ENCODE data around the gene DTD2. TPM values are rescaled to one million over a fixed set of nuclear protein-coding genes. Genes with fewer than 3 reads are reported as not detected.
"Not testable (repeated sequence)": the region's sequence is repeated elsewhere in the genome, so short reads cannot be mapped to it uniquely, and the experiment has no call there.

The DTD2 gene
- polyA plus RNA-seq (2013, experiment 1 of 2; ENCODE audit: insufficient read length), result 15.5 TPM
- polyA plus RNA-seq (2013, experiment 2 of 2; ENCODE audit: insufficient read length), result 16.8 TPM

DNA sequence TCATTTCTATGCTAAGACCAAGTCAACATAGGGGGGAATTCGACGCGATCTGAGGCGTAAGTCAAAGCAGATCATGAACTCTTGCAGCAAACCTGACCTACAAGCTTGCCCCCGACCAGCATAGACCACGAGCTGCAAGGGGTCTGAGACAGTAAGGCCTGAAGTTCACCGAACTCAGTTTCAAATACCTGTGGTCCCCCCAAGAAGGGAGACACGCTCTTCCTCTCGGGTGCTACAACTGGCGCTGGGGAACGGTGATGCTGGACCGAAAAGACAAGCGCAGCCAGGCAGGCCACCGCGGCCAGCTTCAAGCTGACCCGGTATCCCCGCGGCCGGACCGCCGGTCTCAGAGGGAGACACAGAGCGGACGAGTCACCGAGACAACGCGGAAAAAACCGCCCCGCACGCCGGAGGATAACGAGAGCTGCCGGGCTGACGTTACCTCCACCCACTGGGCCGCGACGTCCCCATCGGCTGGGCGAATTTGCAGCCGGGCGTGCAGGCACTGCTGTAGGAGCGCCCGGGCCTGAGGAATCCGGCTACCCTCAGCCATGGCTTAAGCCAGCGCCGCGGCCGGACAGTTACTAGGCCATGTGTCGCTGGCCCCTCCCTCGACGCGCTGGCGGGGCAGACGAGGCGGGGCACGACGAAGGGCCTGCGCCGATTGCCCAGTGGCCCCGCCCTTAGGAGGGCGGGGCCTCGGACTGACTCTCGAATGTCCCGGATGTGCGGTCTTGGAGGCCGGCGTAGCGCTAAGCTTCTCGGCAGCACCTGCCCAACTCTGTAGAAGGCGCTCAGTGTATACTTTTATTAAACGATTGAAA, at the start of gene DTD2:
Gene DTD2, minus strand, starts transcription at position 666 of the 824 bp plus-strand sequence. Its CDS starts 113 bp downstream, at position 553.
- DNase-seq, result peak; percentile 94

DNA sequence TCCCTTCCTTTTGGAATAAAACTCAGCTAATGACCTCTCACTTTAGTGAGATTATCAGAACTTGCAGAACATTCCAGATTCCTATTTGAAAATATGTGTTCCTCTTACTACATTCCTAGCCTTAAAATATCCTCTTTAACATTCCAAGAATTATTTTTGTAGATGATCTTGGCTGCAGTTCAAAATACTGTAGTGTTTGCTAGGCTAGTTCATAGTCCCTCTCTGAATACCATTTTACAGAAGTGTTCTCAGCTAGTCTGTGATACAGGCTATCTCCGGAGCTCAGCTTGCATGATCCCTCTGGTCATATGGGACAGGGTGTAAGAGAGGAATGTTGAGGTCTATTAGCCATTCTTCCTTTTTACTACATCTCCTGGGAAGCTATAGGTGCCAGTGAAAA, 48.1 kb upstream of the DTD2 start:
- DNase-seq, result peak; percentile 83

DNA sequence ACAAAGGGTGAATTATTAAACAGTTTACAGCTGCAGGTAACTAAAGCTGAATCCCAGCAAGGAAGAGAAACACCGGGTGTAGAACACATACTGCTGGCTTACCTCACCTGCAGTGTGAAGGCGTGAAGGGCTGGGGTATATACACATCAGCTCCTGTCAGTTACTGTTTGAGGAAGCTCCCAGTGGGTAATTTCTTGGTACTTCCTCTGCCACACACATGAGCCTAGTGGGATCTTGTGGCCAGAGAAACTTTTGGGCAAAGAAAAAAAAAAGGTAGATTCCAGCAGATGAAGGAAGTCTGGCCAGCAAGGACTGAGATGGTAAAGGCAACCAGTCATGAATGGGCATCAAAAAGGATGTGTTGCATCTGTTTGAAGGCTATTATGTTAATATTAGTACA, 44.6 kb upstream of the DTD2 start:
- no peak for DNase-seq

DNA sequence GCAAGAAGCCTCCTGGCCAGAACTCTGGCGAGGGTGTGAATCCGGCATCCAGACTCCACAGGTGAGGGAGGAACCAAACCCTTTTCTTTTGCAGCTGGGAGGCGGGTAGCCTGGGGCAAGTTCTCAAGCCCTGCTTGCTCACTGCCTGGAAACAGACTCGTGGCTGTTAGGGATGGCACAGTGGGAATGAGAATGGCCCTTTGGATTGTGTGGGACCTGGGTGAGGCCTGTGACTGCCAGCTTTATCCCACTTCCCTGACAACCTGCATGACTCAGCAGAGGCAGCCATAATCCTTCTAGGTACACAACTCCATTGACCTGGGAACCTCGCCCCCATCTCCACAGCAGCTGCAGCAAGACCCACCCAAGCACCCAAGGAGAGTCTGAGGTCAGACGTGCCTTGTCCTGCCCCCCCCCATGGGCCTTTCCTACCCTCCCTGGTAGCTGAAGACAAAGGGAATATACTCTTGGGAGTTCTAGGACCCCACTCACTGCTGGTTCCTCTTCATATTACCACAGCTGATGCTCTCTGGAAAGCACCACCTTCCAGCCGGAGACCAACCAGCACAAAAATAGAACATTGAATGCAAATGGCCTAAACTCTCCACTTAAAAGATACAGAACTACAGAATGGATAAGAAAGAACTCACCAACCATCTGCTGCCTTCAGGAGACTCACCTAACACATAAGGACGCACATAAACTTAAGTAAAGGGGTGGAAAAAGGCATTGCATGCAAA, 35.6 kb upstream of the DTD2 start:
- DNase-seq, result no peak

DNA sequence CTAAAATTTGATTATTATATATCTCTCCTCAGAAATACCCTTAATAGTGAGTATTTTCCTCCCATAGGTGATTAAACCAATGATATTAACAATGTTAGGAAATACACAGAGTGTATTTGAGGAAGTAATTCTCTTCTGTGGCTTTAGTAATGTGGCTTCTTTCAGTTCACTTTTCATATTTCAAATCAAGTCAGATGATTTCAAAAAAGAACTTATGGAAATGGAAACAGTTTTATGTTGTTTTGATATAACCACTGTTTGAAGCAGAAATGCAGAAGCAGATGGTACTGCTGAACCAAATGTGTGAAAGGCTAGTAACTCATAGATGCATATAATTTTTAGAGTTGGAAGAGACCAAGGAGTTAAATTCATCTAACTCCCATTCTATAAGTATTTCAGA, 32.4 kb upstream of the DTD2 start:
- no peak for DNase-seq

DNA sequence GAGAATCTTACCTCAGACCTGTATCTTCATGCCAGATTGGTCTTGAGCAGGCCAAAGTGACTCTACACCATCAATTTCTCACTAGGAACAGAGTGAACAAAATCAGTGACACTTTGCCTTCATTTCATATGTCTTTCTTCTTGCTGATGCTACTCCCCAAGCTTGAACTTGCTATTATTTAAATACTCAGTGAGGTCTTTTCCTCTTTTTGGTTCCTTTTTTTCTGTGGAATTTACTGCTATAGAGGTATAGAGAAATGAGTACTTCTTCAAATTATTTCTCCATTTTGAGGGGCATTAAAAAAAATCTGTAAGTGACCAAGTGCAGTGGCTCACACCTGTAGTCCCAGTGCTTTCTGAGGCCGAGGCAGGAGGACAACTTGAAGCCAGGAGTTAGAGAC, 30.6 kb upstream of the DTD2 start, which contains the start of gene GPR33:
Gene GPR33, minus strand, starts transcription at position 154 of the 400 bp plus-strand sequence. CDS start 4,074 bp downstream, outside the sequence.
- DNase-seq, result no peak

DNA sequence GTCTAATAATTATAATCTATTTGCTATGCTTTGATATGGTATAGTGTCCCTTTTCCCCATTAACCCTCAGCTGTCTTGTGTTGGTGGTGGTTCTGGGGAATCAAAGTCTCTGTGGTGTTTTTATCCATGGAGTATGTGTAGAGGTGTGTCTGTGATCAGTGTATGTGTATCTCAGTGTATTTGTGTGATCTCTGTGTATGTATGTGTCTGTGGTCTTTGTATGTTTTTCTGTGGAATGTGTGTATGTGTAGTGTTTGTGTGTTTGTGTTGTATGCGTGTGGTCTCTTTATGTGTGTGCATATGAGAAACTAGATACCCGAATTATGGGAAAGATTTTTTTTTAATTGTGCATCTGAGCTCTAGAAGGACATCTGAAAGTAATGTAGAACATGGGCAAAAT, 29.5 kb upstream of the DTD2 start:
- no peak for DNase-seq

DNA sequence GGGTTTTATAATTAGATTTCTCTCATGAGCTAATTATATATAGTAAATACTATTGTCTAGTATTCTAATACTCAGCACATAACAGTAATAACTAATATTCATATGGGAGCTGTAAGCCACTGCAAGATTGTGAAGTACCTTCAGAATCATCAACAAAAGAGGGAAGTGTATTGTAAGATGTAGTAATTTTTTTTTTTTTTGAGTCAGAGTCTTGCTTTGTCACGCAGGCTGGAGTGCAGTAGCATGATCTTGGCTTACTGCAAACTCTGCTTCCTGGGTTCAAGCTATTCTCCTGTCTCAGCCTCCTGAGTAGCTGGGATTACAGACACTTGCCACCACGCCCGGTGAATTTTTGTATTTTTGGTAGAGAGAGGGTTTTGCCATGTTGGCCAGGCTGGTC, 27.4 kb upstream of the DTD2 start:
- DNase-seq, result no peak

DNA sequence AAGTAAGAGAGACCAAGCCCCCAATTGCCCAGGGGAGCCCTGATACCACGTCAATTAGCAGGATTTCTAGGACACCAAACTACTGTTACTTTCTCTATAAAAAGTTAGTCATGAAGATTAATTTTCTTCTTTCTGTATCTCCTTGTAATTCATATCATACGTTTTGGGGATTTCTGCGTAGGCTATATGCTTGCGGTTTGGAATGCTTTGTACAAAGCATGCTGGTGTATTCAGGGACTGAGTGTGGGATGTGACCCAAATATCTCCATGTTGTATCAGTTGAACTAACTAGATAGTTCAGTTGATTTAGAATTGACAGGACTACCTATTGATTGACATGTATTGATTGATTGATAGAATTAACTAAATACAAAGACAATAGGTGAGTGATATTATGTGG, 22.9 kb upstream of the DTD2 start:
- DNase-seq, result peak; percentile 59

DNA sequence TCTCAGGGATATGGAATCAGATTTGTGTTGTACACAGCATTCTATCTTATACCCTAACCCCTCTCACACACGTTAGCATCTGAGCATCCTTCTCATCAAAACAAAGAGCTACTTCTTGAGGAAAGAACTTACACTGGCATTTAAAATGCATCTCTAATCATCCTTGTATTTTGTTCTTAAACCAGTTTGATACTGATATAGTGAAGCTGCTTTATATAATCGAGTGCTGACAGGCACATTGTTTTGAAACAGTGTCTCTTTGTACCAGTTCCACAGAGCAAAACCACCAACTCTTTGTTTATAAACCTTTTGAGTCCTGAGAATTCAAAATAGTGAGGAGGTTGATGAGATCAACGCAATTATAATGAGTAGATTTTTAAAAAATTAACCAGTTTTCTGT, 21.7 kb upstream of the DTD2 start:
- DNase-seq, result no peak

DNA sequence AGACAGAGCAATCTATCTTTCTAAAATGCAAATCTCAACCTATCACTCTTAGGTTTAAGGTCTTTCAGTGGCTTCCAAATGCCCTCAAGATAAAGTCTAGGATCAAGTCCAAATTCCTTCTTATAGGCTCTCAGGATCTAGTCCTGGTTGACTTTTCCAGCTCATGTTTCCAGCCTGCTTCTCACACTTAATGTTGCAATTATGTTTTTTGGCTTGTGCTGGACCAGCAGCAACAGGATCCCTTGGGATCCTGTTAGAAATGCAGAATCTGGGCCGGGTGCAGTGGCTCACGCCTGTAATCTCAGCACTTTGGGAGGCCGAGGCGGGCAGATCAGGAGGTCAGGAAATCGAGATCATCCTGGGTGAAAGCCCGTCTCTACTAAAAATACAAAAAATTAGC, 19.9 kb upstream of the DTD2 start:
- no peak for DNase-seq

DNA sequence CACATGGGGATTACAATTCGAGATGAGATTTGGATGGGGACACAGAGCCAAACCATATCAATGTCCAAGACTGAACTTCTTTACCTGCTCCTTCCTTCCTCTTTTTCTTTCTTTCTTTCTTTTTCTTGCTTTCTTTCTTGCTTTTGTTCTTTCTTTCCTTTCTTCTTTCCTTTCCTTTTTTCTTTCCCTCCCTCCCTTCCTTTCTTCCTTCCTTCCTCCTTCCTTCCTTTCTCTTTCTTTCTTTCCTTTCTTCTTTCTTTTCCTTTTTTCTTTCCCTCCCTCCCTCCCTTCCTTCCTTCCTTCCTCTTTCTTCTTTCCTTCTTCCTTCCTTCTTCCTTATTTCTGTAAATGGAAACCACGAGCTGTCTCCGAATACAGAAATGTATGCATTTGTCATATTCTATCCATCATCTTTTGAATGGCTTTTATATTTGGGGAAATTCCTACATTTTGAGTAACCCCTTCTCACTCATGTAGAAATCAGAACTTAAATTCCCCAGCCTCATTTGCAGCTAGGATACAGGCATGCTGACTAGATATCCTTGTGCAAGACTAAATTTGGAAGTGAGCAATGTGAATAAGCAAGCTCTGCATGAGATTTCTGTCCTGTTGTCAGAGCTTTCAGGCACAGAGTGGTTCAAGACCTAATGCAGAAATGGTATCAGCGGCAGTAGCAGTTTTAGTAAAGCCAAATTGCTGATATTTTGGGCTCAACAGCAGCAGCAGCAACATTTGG, 19.0 kb upstream of the DTD2 start:
- DNase-seq, result peak; percentile 4

DNA sequence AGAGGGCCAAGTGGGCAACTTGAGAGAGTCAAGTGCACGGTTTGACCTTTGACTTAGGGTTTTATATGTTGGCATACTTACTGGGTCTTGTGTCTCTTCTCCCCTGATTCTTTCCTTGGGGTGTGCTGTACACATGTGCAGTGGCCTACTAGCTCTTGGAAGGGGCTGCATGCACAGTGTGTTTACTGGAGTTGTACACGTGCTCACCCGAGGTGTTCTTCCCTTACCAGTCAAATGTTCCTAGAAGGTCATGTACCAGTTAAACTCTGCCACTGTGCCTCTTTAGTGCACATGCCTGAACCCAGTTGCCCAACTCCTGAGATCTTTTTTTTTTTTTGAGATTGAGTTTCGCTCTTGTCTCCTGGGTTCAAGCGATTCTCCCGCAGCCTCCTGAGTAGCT, 9.2 kb upstream of the DTD2 start:
- no peak for DNase-seq

DNA sequence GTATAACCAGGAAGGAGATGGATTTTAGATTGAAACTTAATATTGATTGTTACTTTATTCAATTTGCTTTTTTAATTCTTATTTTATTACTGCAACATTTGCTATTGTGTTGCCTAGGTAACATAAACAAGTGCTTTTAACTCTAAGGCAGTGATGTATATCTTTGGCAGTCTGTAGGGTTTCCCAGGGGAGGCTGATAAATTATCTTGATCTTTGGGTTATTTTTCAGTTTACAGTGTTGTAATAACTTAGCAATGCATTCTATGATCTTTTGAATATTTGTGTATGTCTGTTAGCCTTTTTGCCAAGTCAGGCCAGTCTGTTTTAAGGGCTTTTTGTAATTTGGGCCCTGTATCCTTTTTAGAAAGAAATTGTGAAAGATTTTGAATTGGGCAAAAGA, 7.8 kb upstream of the DTD2 start:
- peak; percentile 53 for DNase-seq

DNA sequence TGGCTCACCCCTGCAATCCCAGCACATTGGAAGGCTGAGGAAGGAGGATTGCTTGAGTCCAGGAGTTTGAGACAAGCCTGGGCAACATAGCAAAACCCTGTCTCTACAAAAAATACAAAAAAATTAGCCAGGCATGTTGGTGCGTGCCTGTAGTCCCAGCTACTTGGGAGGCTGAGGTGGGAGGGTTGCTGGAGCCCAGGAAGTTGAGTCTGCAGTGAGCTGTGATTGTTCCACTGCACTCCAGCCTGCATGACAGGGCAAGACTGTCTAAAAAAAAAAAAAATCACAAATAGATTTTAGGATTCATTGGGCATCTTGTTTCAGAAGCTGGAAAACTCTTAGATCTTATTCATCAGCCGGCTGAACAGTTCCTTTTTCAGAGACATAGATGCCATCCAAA, 5.1 kb upstream of the DTD2 start:
- DNase-seq, result not testable (repeated sequence)

DNA sequence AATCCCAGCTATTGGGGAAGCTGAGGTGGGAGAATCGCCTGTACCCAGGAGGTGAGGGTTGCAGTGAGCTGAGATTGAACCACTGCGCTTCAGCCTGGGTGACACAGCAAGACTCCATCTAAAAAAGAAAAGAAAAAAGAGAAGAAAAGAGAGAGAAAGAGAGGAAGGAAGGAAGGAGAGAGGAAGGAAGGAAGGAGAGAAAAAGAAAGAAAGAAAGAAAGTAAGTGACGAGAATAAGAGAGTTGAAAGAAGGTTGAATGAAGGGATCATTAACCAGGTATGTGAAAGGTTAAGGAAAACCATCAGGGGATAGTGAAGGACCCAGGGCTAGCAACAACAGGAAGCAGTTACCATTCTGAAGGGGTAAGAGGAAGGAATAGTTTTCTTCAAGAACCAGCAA, 4.2 kb upstream of the DTD2 start:
- DNase-seq, result no peak

DNA sequence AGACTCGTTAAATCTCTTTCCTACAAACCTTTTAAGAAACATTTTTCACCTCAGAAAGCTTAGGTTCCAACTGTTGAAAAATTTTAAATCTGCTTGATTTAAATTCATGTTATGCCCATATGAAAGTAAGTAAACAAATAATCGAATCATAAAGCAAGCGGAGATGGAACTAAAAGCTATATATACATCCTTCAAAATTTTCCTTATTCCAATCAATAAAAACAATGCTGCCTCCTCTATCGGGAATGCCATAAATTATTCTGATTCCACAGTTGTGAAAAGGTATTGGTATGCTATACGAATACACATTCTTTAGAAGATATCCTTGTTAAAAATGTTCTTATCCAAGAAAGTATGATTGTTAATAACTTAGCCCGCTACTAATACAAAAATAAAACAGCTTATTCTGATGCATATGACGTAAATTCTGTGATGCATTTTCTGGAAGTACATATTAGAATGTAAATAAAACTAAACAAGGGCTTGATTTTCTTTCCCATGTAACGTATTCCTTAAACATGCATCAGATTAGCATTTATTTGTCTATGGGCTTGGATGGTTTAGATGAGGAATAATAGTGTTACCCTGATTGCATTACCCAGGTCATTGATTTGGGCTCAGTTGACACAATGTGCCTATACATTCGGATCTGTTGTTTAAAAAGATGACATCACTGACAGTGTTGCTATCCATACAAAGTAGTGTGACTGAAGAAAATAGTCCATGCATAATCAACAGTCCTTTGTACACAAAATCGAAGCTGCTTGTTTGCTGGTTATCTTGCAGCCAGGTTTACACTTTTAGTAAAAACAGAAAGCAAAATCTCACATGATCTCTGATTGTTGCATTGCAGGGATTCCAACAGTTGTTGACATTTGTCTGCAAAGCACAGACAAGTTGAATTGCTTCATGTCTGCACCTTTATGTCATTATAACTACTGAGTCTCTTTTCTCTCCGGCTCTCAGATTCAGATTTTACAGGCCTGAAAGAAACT, 656 bp upstream of the DTD2 start:
- DNase-seq, result no peak

DNA sequence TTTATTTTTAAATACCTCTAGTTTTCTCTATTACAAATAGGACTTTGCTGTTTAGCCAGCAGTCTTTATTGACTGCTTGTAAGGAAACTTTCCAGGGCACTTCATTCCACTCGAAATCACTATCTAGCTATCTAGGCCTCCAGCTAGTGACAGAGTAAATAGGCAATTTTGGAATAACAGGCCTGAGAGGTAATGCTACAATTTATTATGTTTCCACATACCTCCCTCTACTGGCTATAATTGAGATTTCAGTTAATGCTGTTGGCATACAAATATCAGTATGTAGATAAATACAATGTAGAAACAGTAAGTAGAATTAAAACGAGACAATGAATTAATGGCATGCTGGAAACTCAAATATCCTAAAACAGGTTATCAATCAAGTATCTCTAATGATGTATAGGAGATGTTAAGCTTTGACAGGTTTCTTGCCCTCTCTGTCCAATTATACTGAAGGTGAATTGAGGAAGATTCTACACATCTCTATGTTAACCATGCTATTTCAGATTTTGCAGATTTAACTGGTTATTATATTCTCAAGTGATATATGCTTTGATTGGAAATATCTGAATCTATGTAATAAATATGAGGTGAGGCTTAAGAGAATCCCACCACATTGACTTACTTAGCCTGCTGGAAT, 7.2 kb downstream of the DTD2 start:
- DNase-seq, result peak; percentile 28

DNA sequence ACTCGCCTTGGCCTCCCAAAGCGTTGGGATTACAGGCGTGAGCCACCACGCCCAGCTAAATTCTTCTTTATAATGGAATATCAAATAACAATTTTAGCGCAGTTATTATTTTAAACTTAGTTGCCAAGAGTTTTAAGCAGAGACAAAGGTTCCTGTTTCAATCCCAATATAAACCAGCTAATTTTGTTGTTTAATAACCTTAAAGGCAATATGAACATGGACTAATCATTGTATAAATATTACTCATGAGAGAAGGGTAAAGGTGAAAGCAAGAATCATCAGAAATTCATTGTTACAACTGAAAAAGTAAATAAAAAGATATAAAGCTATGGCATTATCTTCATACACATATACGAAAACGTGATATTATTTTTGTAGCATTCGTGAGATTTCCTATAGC, 8.2 kb downstream of the DTD2 start:
- no peak for DNase-seq

DNA sequence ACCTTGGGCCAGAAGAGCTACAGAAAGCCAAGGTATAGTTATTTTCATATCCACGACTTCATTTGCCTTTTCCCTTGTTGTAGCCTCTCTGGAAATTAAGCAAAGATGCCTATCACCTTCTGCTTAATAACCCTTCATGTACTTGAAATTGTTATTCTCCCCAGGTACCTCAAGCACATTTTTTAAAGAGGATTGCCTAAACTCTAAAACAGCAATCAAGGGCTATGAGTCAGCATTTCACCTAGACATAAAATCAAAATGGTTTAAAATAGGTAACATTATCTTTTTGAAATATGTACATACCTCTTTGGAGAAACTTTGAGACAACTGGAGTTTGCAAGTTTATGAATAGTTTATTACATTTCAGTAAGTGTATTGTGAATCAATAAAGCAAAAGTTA, 11.6 kb downstream of the DTD2 start:
- DNase-seq, result no peak

DNA sequence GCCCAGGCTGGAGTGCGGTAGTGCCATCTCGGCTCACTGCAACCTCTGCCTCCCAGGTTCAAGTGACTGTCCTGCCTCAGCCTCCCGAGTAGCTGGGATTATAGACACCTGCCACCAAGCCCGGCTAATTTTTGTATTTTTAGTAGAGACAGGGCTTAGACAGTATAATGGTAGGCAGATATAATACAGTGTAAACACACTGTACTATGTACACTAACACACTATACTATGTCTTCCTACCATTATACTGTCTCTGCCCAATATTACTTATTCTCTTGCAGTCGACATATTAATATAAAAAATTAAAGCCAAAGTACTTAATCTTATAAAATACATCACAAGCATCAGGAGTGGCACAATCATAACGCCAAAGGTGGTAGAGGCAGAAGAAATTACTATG, 15.0 kb downstream of the DTD2 start:
- no peak for DNase-seq
